ENCODE results near the gene ADGRG2. TPM values are rescaled to one million over a fixed set of nuclear protein-coding genes. Genes with fewer than 3 reads are reported as not detected.

ADGRG2 gene
- total and polyA plus RNA-seq, 9 of the 15 experiments (the other 6 are each of a cell fraction or from before 2014, with no cell fraction given), result 0.03 TPM; not detected in 8

DNA sequence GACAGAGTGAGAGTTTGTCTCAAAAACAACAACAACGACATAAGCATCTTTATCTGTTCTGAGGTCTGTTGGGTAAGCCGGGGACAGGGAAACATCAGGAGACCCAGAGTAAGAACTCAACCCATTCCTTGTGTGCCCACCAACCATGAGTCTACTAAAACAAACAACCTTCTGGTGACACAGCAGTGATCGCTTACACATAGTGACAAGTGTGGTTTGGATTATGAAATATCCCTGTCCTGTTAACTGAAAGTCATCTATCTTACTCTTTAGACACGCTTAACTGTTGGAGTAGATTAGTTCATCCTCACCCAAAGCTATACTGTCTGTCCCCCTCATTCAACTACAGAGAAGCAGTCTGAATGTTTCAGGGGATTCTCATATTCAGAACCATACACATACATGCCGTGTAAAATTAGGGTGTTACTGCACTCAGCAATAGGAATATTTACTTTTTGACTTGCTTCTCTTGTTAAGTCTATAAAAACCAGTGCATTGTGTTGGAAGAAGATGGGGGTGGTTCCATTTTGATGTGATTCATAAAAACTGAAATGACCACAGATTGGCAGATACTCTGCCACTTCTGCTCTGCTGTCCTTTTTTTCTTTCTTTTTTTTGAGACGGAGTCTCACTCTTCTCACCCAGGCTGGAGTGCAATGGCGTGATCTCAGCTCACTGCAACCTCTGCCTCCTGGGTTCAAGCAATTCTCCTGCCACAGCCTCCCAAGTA lies 165.8 kb downstream of the ADGRG2 start:
- intact Hi-C loops (cut with micrococcal nuclease), result no loop called here
- H3K27ac ChIP-seq (ENCODE audit: extremely low read depth, low read depth, low read length), result no peak overlapping the region
- ChIA-PET CTCF (ENCODE audit: low intra/inter-chr PET ratio) (no interaction called here), POLR2A (no interaction called here)
- TF ChIP-seq, protein P1, sequence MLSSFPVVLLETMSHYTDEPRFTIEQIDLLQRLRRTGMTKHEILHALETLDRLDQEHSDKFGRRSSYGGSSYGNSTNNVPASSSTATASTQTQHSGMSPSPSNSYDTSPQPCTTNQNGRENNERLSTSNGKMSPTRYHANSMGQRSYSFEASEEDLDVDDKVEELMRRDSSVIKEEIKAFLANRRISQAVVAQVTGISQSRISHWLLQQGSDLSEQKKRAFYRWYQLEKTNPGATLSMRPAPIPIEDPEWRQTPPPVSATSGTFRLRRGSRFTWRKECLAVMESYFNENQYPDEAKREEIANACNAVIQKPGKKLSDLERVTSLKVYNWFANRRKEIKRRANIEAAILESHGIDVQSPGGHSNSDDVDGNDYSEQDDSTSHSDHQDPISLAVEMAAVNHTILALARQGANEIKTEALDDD (IDR thresholded peaks at IDR 0.05), result peak; percentile 72
- TF ChIP-seq, protein P2, sequence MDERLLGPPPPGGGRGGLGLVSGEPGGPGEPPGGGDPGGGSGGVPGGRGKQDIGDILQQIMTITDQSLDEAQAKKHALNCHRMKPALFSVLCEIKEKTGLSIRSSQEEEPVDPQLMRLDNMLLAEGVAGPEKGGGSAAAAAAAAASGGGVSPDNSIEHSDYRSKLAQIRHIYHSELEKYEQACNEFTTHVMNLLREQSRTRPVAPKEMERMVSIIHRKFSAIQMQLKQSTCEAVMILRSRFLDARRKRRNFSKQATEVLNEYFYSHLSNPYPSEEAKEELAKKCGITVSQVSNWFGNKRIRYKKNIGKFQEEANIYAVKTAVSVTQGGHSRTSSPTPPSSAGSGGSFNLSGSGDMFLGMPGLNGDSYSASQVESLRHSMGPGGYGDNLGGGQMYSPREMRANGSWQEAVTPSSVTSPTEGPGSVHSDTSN (CRISPR knock-in tag; IDR thresholded peaks at IDR 0.05; ENCODE audit: low read depth), result no peak
- TF ChIP-seq, protein P2 (tag; conservative IDR thresholded peaks at IDR 0.05; ENCODE audit: low read depth), result peak; percentile 53; the same call in 1 of the 2 replicates
- TF ChIP-seq MEIS2 (IDR thresholded peaks at IDR 0.05; ENCODE audit: partially characterized antibody) (peak; percentile 53), CEBPB (tag; IDR thresholded peaks at IDR 0.05) (peak; percentile 67), NR4A1 (CRISPR knock-in tag; IDR thresholded peaks at IDR 0.05) (no peak), NR4A1 (tag; IDR thresholded peaks at IDR 0.05) (no peak), RAD21 (CRISPR knock-in tag; conservative IDR thresholded peaks at IDR 0.05 in 1 of 2, IDR thresholded peaks at IDR 0.05 in 1 of 2) (no peak)
- no peak overlapping the region for H3K4me2 ChIP-seq (ENCODE audit: insufficient read depth, low read length)
- no peaks in the 10 kb centered on the region for H3K27me3 ChIP-seq (ENCODE audit: control insufficient read depth in 2 of 2, insufficient read depth in 2 of 2, low read length in 2 of 2)
- DNase-seq (ENCODE audit: extremely low read depth in 1 of 4, low spot score in 3 of 4) (no peak), FAIRE-seq (no peak), ATAC-seq (no peak)
- no peaks in the 10 kb centered on the region for H4K20me1 ChIP-seq (replicated peaks; ENCODE audit: control insufficient read depth, insufficient read depth, low read length)
- no TSS peak for BruUV-seq (replicated peaks)
- no peaks in the 10 kb centered on the region for H3K79me2 ChIP-seq (ENCODE audit: control insufficient read depth, insufficient read depth, low read length)
- no peak overlapping the region for H3K4me3 ChIP-seq
- no peaks in the 10 kb centered on the region for H3K9me3 ChIP-seq (replicated peaks; ENCODE audit: control insufficient read depth, insufficient read depth, low read depth, low read length)
- peaks cover 2% of the 10 kb centered on the region for H3K9me1 ChIP-seq (ENCODE audit: control insufficient read depth, insufficient read depth, low read length)
- peaks cover 0 to 3% of the 10 kb centered on the region in 2 experiments; a peak in 1 of 5 replicates for H3K4me1 ChIP-seq (replicated peaks in 1 of 2; ENCODE audit: control insufficient read depth in 2 of 2, insufficient read depth in 2 of 2, low read length in 2 of 2)
- H3K9ac ChIP-seq (ENCODE audit: insufficient read depth in 1 of 2, low read depth in 2 of 2, low read length in 2 of 2), result no peak overlapping the region
- H3K36me3 ChIP-seq (ENCODE audit: control insufficient read depth, insufficient read depth, low read length), result peaks cover 15% of the 10 kb centered on the region; the same call in 2 of the 3 replicates
- in situ Hi-C loops (cut with MboI), result no loop called here
- 49% methylated on average over 6 of the region's 7 CpGs for WGBS (ENCODE audit: insufficient coverage, low coverage, missing lambda C conversion rate)
- no peak overlapping the region for H2AFZ ChIP-seq (ENCODE audit: low read depth, low read length)

Data from K562 (cell line).